Anterior cingulate cortex (tissue), 58 donors: ENCODE results near the gene CD300LD.

Experiments used
- DNase-seq, 58 donors: peaks; one replicate each; lab custom pipeline; 2025; lab: John Stamatoyannopoulos, UW

Gene CD300LD

GRCh38 chr17:74608511-74608910 is 16.4 kb upstream of the CD300LD start:
- DNase-seq: no peak

- DNase-seq: no peak
Measured at GRCh38 chr17:74607221-74607620, 15.1 kb upstream of the CD300LD start.

GRCh38 chr17:74606050-74606449 is 14.0 kb upstream of the CD300LD start:
- no peak for DNase-seq

- DNase-seq: peak in 20 of 58 donors; percentile 2 to 68 (median 25)
Measured at GRCh38 chr17:74605361-74605760, 13.3 kb upstream of the CD300LD start.

GRCh38 chr17:74604761-74605160 is 12.7 kb upstream of the CD300LD start:
- no peak for DNase-seq

GRCh38 chr17:74604200-74604599 is 12.1 kb upstream of the CD300LD start:
- no peak for DNase-seq

GRCh38 chr17:74603746-74604145 is 11.7 kb upstream of the CD300LD start:
- DNase-seq: no peak

GRCh38 chr17:74603037-74603635 is 11.1 kb upstream of the CD300LD start:
- DNase-seq: no peak

- DNase-seq: peak in 3 of 58 donors; percentile 6 to 16 (median 13)
Measured at GRCh38 chr17:74601944-74602572, 10.0 kb upstream of the CD300LD start.

- DNase-seq: no peak
Measured at GRCh38 chr17:74599448-74599939, 7.4 kb upstream of the CD300LD start.

GRCh38 chr17:74599023-74599399 is 6.9 kb upstream of the CD300LD start:
- no peak for DNase-seq

GRCh38 chr17:74598346-74599022 is 6.4 kb upstream of the CD300LD start:
- DNase-seq: no peak

GRCh38 chr17:74597069-74597790 is 5.1 kb upstream of the CD300LD start:
- no peak for DNase-seq

- no peak for DNase-seq
Measured at GRCh38 chr17:74595037-74595750, 3.1 kb upstream of the CD300LD start.

GRCh38 chr17:74591503-74591902 is 580 bp downstream of the CD300LD start:
- no peak for DNase-seq

- DNase-seq: no peak
Measured at GRCh38 chr17:74585711-74586110, 6.4 kb downstream of the CD300LD start.

GRCh38 chr17:74584292-74585060 is 7.6 kb downstream of the CD300LD start:
- DNase-seq: no peak

GRCh38 chr17:74582633-74583032 is 9.4 kb downstream of the CD300LD start:
- no peak for DNase-seq

- DNase-seq: no peak
Measured at GRCh38 chr17:74579900-74580299, 12.2 kb downstream of the CD300LD start.

- no peak for DNase-seq
Measured at GRCh38 chr17:74578979-74579378, 13.1 kb downstream of the CD300LD start.
